Thyroid gland (tissue), 4 donors: ENCODE results near the gene RPRML.

Experiments used
- CTCF ChIP-seq, 6 experiments: fragments of 200-600 bp in 3 of 6; fragments of 450-650 bp in 3 of 6; sonication (generic) in 3 of 6; IDR thresholded peaks; one replicate each; pipeline ENCODE4 v1.5.1; 2016 to 2019; ENCODE audit warnings: antibody characterized with exemption in 6 of 6, mild to moderate bottlenecking in 2 of 6, inconsistent platforms in 1 of 6, moderate library complexity in 1 of 6
- POLR2A ChIP-seq, 2 donors: fragments of 450-650 bp; IDR thresholded peaks; one replicate each; pipeline ENCODE4 v1.6.1; 2017; ENCODE audit warnings: antibody characterized with exemption in 2 of 2, mild to moderate bottlenecking in 2 of 2, moderate library complexity in 1 of 2

- TF ChIP-seq CTCF (IDR thresholded peaks at IDR 0.05) (no peak), POLR2A (IDR thresholded peaks at IDR 0.05) (no peak)
Observed at GRCh38 chr17:46978489-46979146, 435 bp downstream of the RPRML start.
